Measurements from ENCODE around the gene KREMEN1. TPM values are rescaled to one million over a fixed set of nuclear protein-coding genes. Genes with fewer than 3 reads are reported as not detected.
A peak's percentile ranks its signal among the peaks of the same experiment; 100 is the strongest.

Gene KREMEN1
- total and polyA plus RNA-seq, 9 of the 15 experiments (the other 6 are each of a cell fraction or from before 2014, with no cell fraction given): 0.69 to 11.5 (median 4.3) TPM

GRCh38 chr22:29136782-29137700 lies 64.2 kb downstream of the KREMEN1 start (continued):
- TF ChIP-seq ZC3H4 (CRISPR knock-in tag; IDR thresholded peaks at IDR 0.05; ENCODE audit: borderline replicate concordance) (no peak), ZNF121 (CRISPR knock-in tag; conservative IDR thresholded peaks at IDR 0.05) (no peak), KLF16 (IDR thresholded peaks at IDR 0.05) (no peak), TBP (optimal IDR thresholded peaks at IDR 0.05; ENCODE audit: low read depth, low read length) (no peak), ZNF696 (CRISPR knock-in tag; conservative IDR thresholded peaks at IDR 0.05) (no peak), POLR2B (IDR thresholded peaks at IDR 0.05; ENCODE audit: low read depth, partially characterized antibody) (no peak)

GRCh38 chr22:29138556-29139305 lies 65.9 kb downstream of the KREMEN1 start:
- Histone ChIP-seq H3K36me3 (ENCODE audit: control insufficient read depth, insufficient read depth, low read length) (peaks cover 10% of the 10 kb centered on the region; the same call in 2 of the 3 replicates), H3K4me2 (ENCODE audit: insufficient read depth, low read length) (no peak overlapping the region), H3K4me1 (replicated peaks in 1 of 2; ENCODE audit: control insufficient read depth in 2 of 2, insufficient read depth in 2 of 2, low read length in 2 of 2) (peaks cover 0 to 3% of the 10 kb centered on the region in 2 experiments; a peak in 1 of 5 replicates), H4K20me1 (replicated peaks; ENCODE audit: control insufficient read depth, insufficient read depth, low read length) (no peaks in the 10 kb centered on the region), H3K4me3 (no peak overlapping the region), H3K27ac (ENCODE audit: extremely low read depth, low read depth, low read length) (no peak overlapping the region), H3K27me3 (ENCODE audit: control insufficient read depth in 2 of 2, insufficient read depth in 2 of 2, low read length in 2 of 2) (no peaks in the 10 kb centered on the region), H3K9ac (ENCODE audit: insufficient read depth in 1 of 2, low read depth in 2 of 2, low read length in 2 of 2) (no peak overlapping the region), H3K9me1 (ENCODE audit: control insufficient read depth, insufficient read depth, low read length) (no peaks in the 10 kb centered on the region), H3K9me3 (replicated peaks; ENCODE audit: control insufficient read depth, insufficient read depth, low read depth, low read length) (no peaks in the 10 kb centered on the region), H3K79me2 (ENCODE audit: control insufficient read depth, insufficient read depth, low read length) (no peaks in the 10 kb centered on the region), H2AFZ (ENCODE audit: low read depth, low read length) (no peak overlapping the region)
- no peak for DNase-seq (ENCODE audit: extremely low read depth in 1 of 4, low spot score in 3 of 4)
- ChIA-PET CTCF (ENCODE audit: low intra/inter-chr PET ratio) (no interaction called here), POLR2A (interaction anchor here (0.6 kb wide), 2 partner anchors 9 to 58 kb away, joined by 3 to 4 read pairs; no protein-coding TSS in a partner anchor)
- in situ Hi-C loops (cut with MboI): no loop called here
- intact Hi-C loops (cut with micrococcal nuclease): no loop called here
- BruUV-seq (replicated peaks): no TSS peak
- FAIRE-seq: no peak
- no peak for ATAC-seq
- 90% methylated on average over 9 of the region's 13 CpGs for WGBS (ENCODE audit: insufficient coverage, low coverage, missing lambda C conversion rate)
- no peak for TF ChIP-seq ZKSCAN3 (CRISPR knock-in tag; IDR thresholded peaks at IDR 0.05)
- peak; percentile 85 for TF ChIP-seq ZBTB33 (CRISPR knock-in tag; IDR thresholded peaks at IDR 0.05)
